Stimulated activated CD4-positive, alpha-beta T cell treated with anti-CD3 and anti-CD28 coated beads, Interleukin-4, amount 100 ng/mL, for 1 hour (primary cell): ENCODE measurements around the gene VWA7.

ENCODE experiments used
- DNase-seq: peaks from one replicate; pipeline ENCODE4 v3.0.0-alpha.2; 2020

The VWA7 gene

DNA sequence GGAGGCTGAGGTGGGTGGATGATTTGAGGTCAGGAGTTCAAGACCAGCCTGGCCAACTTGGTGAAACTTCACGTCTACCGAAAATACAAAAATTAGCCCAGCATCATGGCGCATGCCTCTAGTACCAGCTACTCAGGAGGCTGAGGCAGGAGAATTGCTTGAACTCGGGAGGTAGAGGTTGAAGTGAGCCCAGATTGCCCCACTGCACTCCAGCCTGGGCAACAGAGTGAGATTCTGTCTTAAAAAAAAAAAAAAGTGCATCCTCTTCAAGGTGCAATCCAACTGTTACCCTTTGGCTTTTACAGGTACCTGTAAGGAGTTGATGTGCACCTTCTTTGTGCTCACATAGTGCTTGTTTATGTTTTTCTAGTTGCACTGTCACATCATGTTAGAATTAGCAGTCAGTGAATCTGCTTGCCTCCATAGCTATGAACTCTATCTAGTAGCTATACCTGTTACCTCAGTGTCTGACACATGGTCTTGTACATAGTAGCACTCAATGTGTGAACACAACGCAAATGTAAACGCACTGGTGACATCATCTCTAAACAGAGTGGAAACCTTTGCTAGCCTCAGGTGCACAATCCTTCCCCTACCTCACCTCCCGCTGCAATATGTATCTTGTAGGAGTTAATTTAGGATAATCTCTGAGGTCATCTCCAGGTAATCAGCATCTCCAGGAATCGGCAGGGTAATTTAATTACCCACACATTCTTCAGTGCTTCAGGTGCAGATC, 27.7 kb downstream of the VWA7 start:
- DNase-seq: no peak

DNA sequence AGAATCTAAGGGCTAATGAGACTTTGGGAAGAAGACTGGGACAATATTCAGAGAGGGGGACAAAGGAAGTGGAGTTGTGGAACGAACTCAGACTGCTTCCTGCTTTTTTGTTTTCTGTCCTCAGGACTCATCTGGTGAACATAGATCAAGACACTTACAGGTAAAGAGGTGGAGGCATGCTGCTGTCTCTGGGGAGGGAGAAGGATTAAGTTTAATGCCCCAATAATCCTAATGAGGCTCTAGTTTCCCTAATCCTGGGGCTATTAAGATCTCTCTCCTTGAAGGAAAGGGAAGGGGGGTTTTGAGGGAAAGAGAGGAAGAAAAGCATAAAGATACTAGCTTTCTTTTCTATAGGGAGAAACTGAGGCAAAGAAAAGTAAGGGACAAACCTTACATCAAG, 32.7 kb downstream of the VWA7 start:
- no peak for DNase-seq

DNA sequence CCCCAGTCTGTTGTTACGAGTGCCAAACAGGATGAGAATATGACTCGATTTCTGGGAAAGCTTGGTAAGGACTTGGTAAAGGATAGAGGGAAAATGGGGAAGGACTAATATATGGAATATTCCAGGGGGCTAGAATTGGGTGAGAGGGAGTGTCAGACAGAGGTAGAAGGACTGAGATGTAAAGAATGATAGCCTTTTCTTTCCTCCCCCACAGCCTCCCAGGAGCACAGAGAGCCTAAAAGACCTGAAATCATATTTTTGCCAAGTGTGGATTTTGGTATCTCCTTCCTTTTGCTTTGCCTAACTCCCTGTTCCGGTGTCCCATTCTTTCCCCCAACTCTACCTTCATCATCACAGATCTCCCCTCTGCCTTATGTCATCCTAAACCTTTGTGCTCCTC, 34.2 kb downstream of the VWA7 start:
- no peak for DNase-seq

DNA sequence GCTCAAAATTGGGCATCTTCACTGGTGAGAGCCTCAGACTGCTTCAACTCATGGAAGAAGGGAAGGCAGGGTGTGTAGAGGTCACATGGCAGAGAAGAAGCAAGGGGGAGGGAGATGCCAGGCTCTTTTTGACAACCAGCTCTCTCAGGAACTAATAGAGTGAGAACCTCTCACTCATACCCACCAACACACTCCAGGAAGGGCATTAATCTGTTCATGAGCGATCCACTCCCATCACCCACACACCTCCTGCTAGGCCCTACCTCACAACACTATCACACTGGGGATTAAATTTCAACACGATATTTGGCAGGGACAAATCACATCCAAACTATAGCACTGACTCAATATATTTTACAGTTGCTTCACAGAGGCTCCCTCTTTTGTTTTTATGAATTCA, 35.3 kb downstream of the VWA7 start:
- DNase-seq: no peak

DNA sequence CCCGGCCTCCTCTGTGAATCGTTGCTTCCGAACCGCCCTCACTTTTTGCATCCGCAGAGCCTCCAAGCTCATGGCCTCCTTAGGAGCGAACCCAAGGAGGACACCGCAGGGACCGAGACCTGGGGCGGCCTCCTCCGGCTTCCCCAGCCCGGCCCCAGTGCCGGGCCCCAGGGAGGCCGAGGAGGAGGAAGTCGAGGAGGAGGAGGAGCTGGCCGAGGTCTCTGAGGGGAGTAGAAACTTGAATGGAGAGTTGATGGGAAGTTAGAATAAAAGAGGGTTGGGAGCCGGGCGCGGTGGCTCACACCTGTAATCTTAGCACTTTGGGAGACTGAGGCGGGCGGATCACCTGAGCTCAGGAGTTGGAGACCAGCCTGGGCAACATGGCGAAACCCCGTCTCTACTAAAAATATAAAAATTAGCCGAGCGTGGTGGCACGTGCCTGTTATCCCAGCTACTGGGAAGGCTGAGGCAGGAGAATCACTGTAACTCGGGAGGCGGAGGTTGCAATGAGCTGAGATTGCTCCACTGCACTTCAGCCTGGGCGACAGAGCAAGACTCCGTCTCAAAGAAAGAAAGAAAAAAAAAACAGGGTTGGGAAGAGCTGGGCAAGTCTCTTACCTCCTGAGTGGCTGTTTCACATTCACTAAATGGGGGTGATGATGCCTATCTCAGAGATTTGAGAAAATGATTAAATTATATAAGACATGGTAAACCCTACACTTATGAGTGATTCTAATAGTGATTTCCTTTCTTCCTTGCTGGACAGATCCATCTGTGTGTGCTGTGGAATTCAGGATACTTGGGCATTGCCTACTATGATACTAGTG, 36.5 kb downstream of the VWA7 start:
- DNase-seq: no peak

DNA sequence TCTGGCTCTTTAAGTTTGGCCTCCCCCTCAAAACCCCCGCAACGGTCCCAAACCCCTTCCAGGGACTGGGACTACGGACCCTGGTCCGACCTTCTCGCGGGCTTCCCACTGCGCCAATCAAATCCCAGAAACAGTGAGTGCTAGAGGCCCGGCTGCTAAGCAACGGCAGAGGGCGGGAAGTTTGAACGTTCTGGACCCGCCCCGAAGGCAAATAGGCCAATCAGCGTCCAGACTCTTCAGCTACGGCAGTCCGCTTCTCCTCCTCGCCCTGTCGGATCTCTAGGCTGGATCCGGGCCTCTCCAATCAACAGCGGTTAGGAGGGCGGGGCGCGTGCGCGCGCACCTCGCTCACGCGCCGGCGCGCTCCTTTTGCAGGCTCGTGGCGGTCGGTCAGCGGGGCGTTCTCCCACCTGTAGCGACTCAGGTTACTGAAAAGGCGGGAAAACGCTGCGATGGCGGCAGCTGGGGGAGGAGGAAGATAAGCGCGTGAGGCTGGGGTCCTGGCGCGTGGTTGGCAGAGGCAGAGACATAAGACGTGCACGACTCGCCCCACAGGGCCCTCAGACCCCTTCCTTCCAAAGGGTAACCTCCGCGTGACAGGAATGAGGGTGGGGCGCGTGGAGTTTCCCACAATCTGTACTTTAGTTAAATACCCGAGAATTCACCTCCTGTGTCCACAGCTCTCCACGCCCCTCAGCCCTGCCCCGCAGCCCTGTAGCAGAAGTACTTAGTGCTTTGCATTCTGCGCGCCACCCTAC, 37.3 kb downstream of the VWA7 start, which contains the start of gene MSH5:
MSH5 (plus strand) TSS at position 367 of the 758 bp plus-strand sequence. CDS start 462 bp downstream, outside the sequence.
- DNase-seq: peak; percentile 94

DNA sequence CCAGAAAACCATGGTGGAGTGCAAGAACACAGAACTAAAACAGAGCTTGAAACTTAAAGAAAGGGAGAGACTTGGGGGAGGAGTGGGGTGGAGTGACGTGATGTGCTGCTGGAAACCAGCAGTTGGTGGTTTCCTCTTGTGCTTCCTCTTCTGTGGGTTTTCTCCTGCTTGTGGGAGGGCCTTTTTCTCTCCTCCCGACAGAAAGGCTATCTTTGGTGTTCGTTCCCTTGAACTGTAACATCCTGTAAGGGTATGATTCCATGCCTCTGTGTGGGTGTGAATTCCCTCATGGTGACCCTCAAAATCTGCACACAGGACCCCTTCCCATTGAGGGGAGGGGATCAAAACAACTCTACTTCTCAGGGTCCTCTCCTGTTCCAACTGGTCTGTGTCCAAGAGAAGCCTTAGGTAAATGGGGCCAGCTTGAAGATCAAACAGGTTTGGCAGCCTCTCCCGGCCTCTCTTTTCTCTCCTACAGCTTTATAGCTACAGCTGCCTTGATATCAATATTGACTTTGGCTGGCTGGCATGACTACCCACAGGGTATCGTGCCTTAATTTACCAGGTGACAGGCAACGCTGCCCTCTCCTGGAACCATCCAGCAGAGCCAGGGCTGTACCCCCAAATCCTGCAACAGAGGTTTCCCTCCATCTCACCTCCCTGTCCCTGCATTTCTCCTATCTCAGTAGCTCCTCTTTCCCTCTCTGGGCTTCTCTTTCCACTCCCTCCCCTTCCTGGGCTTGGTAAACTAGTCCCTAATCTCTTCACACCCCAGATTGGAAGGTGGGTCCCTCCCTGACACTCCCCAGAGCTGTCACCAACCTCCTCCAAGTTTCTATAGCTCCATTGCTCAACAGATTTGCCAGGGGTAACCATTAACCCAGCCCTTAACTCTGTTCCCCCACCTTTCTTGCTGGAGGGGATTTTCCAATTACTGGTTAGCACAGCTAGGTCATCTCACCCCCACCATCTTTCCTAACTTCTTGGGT, 38.8 kb downstream of the VWA7 start:
- DNase-seq: peak; percentile 53

DNA sequence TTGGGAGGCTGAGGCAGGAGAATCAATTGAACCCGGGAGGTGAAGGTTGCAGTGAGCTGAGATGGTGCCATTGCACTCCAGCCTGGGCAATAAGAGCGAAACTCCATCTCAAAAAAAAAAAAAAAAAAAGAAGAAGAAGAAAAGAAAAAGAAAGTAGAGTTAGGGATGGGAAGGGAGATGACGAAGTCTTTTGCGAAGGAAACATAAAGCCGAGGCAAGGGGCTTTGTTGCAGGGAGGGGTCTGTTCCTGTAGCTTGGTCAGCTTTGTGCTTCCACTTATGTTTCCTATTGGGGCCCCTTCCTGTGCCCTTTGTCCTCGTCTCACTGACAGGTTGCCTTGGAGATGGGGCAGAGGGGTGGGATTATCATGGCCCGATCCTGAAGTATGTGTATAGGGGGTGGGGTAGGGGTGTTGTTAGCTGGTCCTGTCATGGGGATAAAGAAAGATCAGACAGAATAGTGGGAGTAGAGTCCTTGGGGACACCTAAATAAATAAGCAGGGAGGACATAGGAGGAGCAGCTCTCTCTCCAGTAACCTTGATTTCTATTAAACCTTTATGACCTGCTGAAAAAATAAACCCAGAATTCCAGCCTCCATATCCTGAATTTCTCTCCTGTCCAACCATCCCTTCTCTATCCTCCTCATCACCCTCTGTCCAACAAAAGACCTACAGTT, 39.7 kb downstream of the VWA7 start:
- DNase-seq: no peak

DNA sequence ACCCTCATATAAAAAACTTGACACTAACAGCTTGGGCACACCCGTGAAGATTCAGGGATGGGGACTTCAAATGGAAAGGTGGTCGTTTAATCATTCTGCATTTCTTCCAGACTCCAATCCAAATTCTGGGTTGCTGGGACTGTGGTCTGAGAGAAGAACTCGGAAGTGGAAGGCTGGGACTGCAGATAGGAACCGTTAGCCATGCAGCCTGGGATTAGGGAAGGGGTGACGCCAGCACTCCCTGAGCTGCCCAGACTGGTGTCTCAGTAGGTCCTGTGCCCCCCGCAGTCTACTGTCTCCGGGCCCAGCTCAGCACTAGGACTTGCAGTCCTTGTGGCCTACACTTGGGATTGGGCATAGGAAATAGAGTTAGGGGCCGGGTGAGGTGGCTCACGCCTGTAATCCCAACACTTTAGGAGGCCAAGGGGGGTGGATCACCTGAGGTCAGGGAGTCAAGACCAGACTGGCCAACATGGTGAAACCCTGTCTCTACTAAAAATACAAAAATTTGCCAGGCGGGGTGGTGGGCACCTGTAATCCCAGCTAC, 40.3 kb downstream of the VWA7 start:
- DNase-seq: no peak

DNA sequence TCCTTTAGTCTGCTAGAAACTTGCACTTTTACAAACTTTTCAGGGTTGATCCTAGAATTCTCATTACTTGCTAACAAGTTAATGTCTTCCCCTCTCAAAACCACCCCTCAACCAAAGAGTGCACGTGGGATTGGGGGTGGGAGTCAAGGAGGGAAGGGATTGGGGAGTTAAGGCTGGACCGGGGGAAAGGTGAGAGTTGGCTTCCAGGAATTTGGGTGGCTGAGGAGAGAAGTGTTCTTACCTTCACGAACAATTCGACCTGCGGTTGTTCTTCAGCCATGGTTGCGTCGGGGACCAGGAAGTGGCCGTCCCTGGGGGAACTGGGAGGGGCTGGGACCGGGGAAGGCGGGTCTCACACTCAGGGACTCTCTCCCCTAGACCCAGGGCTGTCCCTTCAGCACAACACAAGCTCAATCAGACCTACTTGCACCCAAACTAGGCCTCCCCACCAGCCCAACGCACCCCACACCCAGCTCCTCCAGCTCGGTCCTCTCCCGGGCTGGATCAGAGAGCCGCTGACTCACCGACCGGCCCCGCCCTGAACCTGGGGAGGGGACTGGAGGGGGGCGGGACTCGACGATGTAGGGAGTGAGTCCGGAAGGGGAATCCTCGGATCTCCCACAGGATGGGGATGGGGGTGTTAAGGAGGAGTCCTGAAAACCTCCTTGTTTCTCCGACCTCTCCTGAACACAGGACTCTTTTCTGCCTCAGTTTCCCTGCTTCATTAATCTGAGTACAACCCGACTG, 40.9 kb downstream of the VWA7 start, which contains the start of gene CLIC1:
CLIC1 (minus strand) TSS at position 510 of the 747 bp plus-strand sequence; CDS start at position 280, 230 bp downstream.
- peak; percentile 82 for DNase-seq

DNA sequence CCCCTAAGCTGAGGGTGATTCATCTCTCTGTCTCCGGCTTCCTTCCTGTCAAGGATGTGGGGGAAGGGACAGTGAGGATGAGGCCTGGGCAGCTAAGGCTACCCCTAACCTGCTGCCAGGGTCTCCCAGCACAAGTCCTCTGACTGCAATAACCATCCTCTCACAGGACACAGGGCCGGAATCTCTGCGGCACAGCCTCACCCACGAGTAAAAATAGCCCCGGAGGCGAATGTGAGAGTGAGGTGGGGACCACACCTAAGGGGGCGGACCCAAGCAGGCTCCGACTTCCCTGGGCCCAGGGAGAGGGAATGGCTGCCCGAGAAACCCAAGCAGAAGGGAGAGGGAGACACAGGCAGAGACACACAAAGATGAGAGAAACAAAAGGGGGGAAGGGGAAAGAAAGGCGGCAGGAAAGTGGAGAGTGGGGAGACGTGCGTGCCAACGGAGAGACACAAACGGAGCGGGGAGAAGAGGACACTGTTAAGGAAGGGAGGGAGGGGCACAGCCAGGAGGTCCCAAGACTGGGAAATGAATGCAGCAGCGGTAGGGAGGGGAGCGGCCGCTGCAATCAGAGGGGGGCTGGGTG, 42.2 kb downstream of the VWA7 start:
- DNase-seq: peak; percentile 43

DNA sequence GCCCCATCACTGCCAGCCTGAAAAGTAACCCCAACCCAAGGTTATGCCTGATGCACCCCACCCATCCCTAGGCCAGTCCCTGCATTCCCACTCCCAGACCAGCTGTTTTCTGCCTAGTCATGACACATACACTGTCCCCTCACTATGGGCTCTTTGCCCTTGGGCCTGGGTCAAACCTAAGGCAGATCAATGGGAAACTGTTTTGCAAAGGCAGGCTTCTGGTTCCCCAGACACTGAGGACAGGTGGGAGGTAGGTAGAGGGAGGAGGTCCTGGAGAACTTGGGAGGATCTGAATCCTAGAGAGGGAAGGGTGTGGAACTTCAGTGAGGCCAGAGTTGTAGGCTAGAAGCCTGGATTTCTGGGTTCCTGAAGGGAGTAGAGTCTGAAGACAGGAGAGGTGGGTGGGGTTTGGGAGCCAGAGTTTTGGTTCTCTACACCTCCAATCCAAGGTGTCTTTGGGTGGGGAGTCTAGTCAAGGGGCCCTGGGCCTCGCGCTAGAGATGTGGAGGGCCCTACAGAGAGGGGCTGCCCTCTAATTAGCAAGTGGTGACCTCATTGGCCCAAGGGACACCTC, 42.8 kb downstream of the VWA7 start:
- DNase-seq: no peak

DNA sequence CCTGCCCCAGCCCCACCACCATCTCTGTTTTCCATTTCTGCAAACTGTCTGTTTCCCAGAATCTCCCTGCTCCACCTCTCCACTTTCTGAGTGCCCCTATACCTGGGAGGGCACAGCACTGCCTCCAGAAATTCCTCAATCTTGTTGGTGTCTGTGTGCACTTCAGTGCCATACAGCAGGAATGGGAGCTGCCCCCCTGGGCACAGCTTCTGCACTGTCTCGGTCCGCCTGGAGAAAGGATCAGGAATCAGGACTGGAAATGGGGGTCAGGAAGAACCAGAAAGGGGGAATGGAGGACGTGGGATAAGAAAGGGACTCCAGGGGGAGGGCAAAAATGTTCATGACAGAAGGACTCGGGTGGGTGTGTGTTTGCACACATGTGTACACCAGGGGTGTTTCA, 43.4 kb downstream of the VWA7 start:
- DNase-seq: no peak

DNA sequence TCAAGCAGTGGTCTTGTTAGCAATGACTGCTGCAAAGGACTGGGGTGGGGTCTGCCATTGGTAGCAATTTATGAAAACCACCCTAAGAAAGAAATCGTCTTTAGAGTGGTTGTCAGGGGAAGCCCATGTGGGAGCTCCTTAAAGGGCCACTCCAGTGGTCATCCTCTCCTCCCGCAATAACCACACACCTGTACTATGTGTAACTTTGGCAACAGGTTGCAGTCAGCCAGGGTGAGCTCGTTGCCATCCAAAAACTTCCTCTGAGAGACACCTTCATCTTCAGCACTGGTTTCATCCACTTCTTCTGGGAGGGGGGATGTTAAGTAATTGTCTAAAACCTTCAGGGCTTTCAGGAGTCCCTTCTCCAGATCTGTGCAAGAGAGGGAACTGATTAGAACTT, 45.1 kb downstream of the VWA7 start:
- no peak for DNase-seq

DNA sequence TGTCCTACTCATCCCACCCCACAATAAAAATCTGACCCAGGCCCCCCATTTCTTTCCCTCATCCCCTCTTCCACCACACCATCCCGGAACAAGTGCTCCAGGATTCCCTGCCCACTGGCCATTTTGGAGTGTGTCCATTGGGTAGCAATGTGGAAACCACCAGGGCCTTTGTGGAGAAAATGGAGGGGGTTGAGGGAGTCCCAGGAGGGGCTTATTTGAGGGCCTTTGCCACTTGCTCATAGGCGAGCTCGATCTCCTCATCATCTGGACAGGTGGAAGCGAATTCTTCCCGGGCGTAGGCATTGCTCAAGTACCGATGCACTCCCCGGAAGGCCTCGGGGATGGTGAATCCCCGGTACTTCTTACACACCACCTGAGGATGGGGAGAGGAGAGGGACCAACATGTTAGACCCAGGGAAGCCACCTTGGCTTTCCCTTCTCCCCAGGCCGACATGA, 46.5 kb downstream of the VWA7 start:
- DNase-seq: no peak

DNA sequence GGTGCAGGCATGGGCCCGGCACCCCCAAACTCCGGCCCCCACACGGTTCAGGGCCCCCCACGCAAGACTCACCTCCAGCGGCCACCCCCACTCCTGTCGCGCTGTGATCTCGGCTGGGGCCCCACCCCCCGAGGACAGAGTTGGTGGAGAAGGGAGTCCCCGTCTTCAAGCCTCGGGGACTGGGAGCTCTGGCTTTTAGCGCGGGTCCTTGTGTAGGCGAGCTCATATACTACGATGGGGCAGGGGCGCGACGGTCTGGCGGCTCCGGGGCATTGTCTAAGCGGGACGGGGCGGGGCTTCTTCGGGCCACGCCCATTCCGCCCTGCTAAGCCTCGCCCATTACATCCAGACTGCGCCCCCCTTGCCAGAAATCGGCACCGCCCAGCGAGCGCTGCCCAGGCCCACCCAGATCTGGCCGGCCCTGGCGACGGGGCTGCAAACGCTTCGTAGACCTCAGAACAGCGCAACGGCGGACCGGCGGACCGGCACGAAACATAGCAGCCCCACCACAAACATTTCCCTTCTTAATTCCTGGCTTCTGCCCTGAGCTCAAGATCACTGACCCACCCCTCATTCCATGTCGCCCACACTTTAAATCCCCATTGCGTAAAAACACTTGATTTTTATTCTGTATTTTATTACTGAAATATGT, 47.0 kb downstream of the VWA7 start:
- DNase-seq: peak; percentile 68

DNA sequence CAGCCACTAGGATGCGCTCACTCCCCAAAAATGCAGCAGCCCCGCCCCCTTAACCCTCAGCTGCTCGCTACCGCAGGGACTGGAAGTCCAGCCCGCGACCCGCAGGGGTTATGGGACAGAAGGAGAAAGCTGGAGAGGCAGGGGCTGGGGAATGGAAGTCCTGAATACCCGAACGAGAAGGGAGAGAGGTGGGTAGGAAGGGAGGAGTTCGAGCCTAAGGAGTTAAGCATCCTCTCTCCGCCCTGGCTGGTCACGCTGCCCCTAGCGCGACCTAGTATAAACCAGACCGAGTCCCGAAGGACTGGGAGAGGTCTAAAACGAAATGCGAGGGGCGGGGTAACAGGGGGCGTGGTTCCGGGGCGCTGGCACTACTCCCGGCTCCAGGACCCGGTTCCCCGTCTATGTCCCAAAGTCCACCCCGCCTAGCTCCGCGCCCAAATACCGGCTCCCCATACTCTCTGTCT, 47.6 kb downstream of the VWA7 start:
- peak; percentile 78 for DNase-seq

DNA sequence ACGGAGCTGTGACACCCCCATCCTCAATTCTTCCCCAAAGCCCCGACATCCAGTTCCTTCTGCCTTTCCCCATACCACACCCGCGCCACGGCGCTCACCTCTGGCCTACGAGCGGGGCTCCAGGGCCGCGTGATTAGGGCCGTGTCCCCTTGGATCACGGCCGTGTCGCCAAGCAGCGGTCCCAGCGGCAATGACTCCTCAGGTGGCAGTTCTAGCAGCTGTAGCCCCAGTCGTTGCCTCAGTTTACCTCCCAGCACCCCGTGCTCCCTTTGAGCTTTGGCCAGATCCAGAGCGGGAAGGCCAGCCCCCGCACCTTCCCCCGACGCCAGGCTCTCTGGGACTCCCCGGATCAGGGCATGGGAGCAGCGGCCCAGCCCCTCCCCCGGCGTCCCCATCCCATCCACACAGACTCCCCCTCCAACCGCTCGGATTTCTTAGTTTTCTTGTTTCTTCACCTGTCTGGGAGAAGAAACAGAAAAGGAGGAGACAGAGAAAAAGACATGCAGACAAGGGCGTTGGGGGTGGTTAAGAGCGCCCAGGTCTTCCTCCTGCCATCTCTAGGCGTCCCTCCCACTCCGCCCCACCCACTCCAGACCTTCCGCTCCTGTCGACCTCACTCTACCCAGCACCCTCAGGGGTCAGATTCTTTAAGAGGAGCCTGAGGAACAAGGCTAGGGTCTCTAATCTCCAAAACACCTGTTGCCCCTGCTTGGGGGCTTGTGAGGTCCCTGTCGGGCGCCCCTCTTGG, 48.2 kb downstream of the VWA7 start, which contains the start of gene DDAH2:
DDAH2 (minus strand) TSS at position 533 of the 748 bp plus-strand sequence; CDS start at position 395, 138 bp downstream.
- DNase-seq: no peak
